ENCODE data around the gene CRYBG1. TPM values are rescaled to one million over a fixed set of nuclear protein-coding genes. Genes with fewer than 3 reads are reported as not detected.

Gene CRYBG1
- total and polyA plus RNA-seq, 2 donors (not counting 3 experiments of a cell fraction or from before 2014, with no cell fraction given) = 4.1 to 30.1 TPM

DNA sequence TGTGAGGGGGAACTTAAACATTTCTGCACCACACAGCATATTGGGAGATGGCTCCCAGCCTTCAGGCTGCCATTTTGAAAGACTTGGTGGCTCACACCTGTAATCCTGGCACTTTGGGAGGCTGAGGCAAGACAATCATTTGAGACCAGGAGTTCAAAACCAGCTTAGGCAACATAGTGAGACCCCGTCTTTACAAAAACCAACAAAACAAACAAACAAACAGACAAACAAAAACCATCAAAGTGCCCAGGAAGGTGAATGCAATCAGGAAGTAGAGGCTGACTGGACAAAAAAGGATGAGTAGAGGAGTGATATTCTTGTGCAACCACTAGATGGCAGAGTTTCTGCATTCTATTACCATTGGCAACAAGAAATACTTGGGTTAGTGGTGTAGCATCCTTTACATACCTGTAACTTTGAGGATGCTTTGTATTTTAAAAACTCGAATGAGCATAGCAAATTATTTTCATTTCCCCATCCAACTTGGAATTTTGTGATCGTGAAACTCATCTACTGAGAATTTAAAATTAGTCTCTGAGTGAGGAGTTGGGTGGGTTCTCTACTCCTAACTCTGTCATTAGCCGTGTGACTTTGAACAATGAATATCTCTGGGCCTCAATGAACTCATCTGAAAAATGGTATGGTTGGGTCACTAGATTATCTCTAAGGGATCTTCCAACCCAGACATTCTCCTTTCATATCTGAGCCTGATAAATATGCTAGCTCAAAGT, 84.4 kb downstream of the CRYBG1 start:
- Histone ChIP-seq H3K27me3 (ENCODE audit: control insufficient read depth in 2 of 2, insufficient read depth in 2 of 2, low read length in 2 of 2) (peaks cover 14 to 29% of the 10 kb centered on the region in 2 experiments), H3K27ac (ENCODE audit: insufficient read depth, low read depth, low read length) (no peak overlapping the region), H3K4me2 (ENCODE audit: insufficient read depth, low read length) (no peak overlapping the region), H3K36me3 (ENCODE audit: control insufficient read depth in 2 of 2, extremely low read depth in 1 of 2, insufficient read depth in 2 of 2, low read length in 2 of 2) (no peaks in the 10 kb centered on the region), H4K20me1 (replicated peaks; ENCODE audit: control insufficient read depth, extremely low read depth, insufficient read depth, low read length) (no peaks in the 10 kb centered on the region), H3K79me2 (ENCODE audit: control insufficient read depth, insufficient read depth, low read length) (no peaks in the 10 kb centered on the region), H3K4me1 (ENCODE audit: control insufficient read depth, extremely low read depth, insufficient read depth, low read length) (no peaks in the 10 kb centered on the region), H3K9ac (replicated peaks; ENCODE audit: extremely low read depth, insufficient read depth, low read length) (no peak overlapping the region), H3K9me1 (replicated peaks; ENCODE audit: control insufficient read depth, extremely low read depth, insufficient read depth, low read length) (no peaks in the 10 kb centered on the region), H3K4me3 (replicated peaks in 1 of 3; ENCODE audit: insufficient read depth in 1 of 3, low read depth in 1 of 3, low read length in 3 of 3) (no peak overlapping the region), H3K9me3 (replicated peaks; ENCODE audit: control insufficient read depth, insufficient read depth, low read length) (no peaks in the 10 kb centered on the region), H2AFZ (ENCODE audit: low read depth, low read length) (no peak overlapping the region)
- FAIRE-seq = peak; percentile 93
- intact Hi-C loops (cut with micrococcal nuclease) (loop anchor here (1.0 to 10.0 kb wide), 5 partner anchors 106 to 960 kb away; partner anchors contain the start of gene BEND3), dilution Hi-C loops (cut with MboI; ENCODE audit: extremely low pct_ligation_motif_present, low sequenced_read_pairs) (loop anchor here (25.0 kb wide), 1 partner anchor 117 kb away; no protein-coding TSS in a partner anchor)
- CTCF ChIA-PET = interaction anchor here (0.7 to 15.9 kb wide), 13 partner anchors 15 to 553 kb away, joined by 3 to 397 read pairs (median 9); no protein-coding TSS in a partner anchor
- POLR2A ChIA-PET = no interaction called here
- DNase-seq (ENCODE audit: low read depth, low spot score) = peak; percentile 52
- no TSS peak for BruUV-seq (replicated peaks)
- TF ChIP-seq MYC (IDR thresholded peaks at IDR 0.05; ENCODE audit: low read depth, low read length) (no peak), EZH2 (IDR thresholded peaks at IDR 0.05; ENCODE audit: borderline replicate concordance, low read depth, low read length, severe bottlenecking) (no peak), CTCF (IDR thresholded peaks at IDR 0.05; ENCODE audit: extremely low read depth in 1 of 2, insufficient read depth in 1 of 2, low read depth in 1 of 2, low read length in 2 of 2) (peak; percentile 61 to 68)

DNA sequence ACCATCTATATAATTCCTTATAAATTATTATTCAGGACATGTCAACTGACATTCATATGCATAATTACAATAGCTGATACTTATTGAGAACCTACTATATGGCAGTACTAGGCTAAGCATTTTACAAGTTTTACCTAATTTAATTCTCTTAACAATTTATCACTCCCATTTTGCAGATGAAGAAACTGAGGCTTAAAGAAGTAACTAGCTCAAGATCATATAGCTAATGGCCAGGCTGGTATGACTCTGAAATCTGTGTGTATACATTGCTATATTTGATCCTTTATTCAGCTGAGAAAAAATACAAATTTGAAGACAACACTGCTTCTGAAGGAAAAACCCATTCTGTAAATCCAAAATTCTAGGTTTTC, 85.0 kb downstream of the CRYBG1 start:
- Histone ChIP-seq H3K27ac (ENCODE audit: insufficient read depth, low read depth, low read length) (no peak overlapping the region), H3K9me3 (replicated peaks; ENCODE audit: control insufficient read depth, insufficient read depth, low read length) (no peaks in the 10 kb centered on the region), H3K9me1 (replicated peaks; ENCODE audit: control insufficient read depth, extremely low read depth, insufficient read depth, low read length) (no peaks in the 10 kb centered on the region), H4K20me1 (replicated peaks; ENCODE audit: control insufficient read depth, extremely low read depth, insufficient read depth, low read length) (no peaks in the 10 kb centered on the region), H3K9ac (replicated peaks; ENCODE audit: extremely low read depth, insufficient read depth, low read length) (no peak overlapping the region), H3K27me3 (ENCODE audit: control insufficient read depth in 2 of 2, insufficient read depth in 2 of 2, low read length in 2 of 2) (peaks cover 13 to 29% of the 10 kb centered on the region in 2 experiments), H3K36me3 (ENCODE audit: control insufficient read depth in 2 of 2, extremely low read depth in 1 of 2, insufficient read depth in 2 of 2, low read length in 2 of 2) (no peaks in the 10 kb centered on the region), H3K4me1 (ENCODE audit: control insufficient read depth, extremely low read depth, insufficient read depth, low read length) (no peaks in the 10 kb centered on the region), H3K4me2 (ENCODE audit: insufficient read depth, low read length) (no peak overlapping the region), H2AFZ (ENCODE audit: low read depth, low read length) (no peak overlapping the region), H3K4me3 (replicated peaks in 1 of 3; ENCODE audit: insufficient read depth in 1 of 3, low read depth in 1 of 3, low read length in 3 of 3) (no peak overlapping the region), H3K79me2 (ENCODE audit: control insufficient read depth, insufficient read depth, low read length) (no peaks in the 10 kb centered on the region)
- CTCF ChIA-PET = interaction anchor here (0.7 to 15.9 kb wide), 12 partner anchors 14 to 553 kb away, joined by 3 to 397 read pairs (median 8); no protein-coding TSS in a partner anchor
- POLR2A ChIA-PET = no interaction called here
- intact Hi-C loops (cut with micrococcal nuclease) (loop anchor here (1.0 to 10.0 kb wide), 5 partner anchors 106 to 961 kb away; partner anchors contain the start of gene BEND3), dilution Hi-C loops (cut with MboI; ENCODE audit: extremely low pct_ligation_motif_present, low sequenced_read_pairs) (loop anchor here (25.0 kb wide), 1 partner anchor 117 kb away; no protein-coding TSS in a partner anchor)
- no TSS peak for BruUV-seq (replicated peaks)
- TF ChIP-seq FOS (IDR thresholded peaks at IDR 0.05; ENCODE audit: borderline replicate concordance, insufficient read depth, low read length) (no peak), EZH2 (IDR thresholded peaks at IDR 0.05; ENCODE audit: borderline replicate concordance, low read depth, low read length, severe bottlenecking) (no peak), MYC (IDR thresholded peaks at IDR 0.05; ENCODE audit: low read depth, low read length) (no peak), GATA2 (IDR thresholded peaks at IDR 0.05; ENCODE audit: insufficient read depth, insufficient read length, low read depth, low read length) (no peak), CTCF (IDR thresholded peaks at IDR 0.05; ENCODE audit: extremely low read depth in 1 of 2, insufficient read depth in 1 of 2, low read depth in 1 of 2, low read length in 2 of 2) (no peak), JUN (IDR thresholded peaks at IDR 0.05; ENCODE audit: borderline replicate concordance, insufficient read depth, insufficient read length, low read depth) (no peak), MAX (IDR thresholded peaks at IDR 0.05; ENCODE audit: insufficient read depth, insufficient read length) (no peak), POLR2AphosphoS5 (IDR thresholded peaks at IDR 0.05; ENCODE audit: insufficient read depth, low read depth, low read length) (no peak), POLR2A (IDR thresholded peaks at IDR 0.05; ENCODE audit: low read depth, low read length) (no peak)
- no peak for DNase-seq (ENCODE audit: low read depth, low spot score)
- no peak for FAIRE-seq
